ENCODE data around the gene MRPL46. TPM values are rescaled to one million over a fixed set of nuclear protein-coding genes. Genes with fewer than 3 reads are reported as not detected.

The MRPL46 gene
- total RNA-seq, 3 donors from 2014 or later: 19.0 to 25.0 (median 20.8) TPM

GRCh38 chr15:88450125-88450798, 16.9 kb downstream of the MRPL46 start:
- no peak for DNase-seq (ENCODE audit: low spot score in 2 of 2)
- Histone ChIP-seq H3K4me1 (no peaks in the 10 kb centered on the region), H3K27ac (no peak overlapping the region), H3K27me3 (peaks cover 0 to 16% of the 10 kb centered on the region in 2 donors), H3K4me3 (no peak overlapping the region), H3K9me3 (no peaks in the 10 kb centered on the region), H3K36me3 (no peaks in the 10 kb centered on the region)
- TF ChIP-seq POLR2AphosphoS5 (IDR thresholded peaks at IDR 0.05): no peak
- TF ChIP-seq CTCF (IDR thresholded peaks at IDR 0.05): no peak
- TF ChIP-seq POLR2A (IDR thresholded peaks at IDR 0.05): no peak
- intact Hi-C loops (cut with DNase I; ENCODE audit: low total_unique reads): no loop called here

- H3K27me3 ChIP-seq: peaks cover 0 to 16% of the 10 kb centered on the region in 2 donors
- H3K4me3 ChIP-seq: no peak overlapping the region
- H3K4me1 ChIP-seq: no peaks in the 10 kb centered on the region
- no peak overlapping the region for H3K27ac ChIP-seq
- no peak for DNase-seq (ENCODE audit: low spot score in 2 of 2)
- TF ChIP-seq CTCF (IDR thresholded peaks at IDR 0.05) (no peak), POLR2A (IDR thresholded peaks at IDR 0.05) (no peak), POLR2AphosphoS5 (IDR thresholded peaks at IDR 0.05) (no peak)
- no peaks in the 10 kb centered on the region for H3K36me3 ChIP-seq
- H3K9me3 ChIP-seq: no peaks in the 10 kb centered on the region
- intact Hi-C loops (cut with DNase I; ENCODE audit: low total_unique reads): no loop called here
These were observed 17.6 kb downstream of the MRPL46 start for GRCh38 chr15:88449581-88449980.

- DNase-seq (ENCODE audit: low spot score in 2 of 2): no peak
- no peak overlapping the region for H3K27ac ChIP-seq
- H3K9me3 ChIP-seq: no peaks in the 10 kb centered on the region
- intact Hi-C loops (cut with DNase I; ENCODE audit: low total_unique reads): no loop called here
- H3K36me3 ChIP-seq: no peaks in the 10 kb centered on the region
- no peak overlapping the region for H3K4me3 ChIP-seq
- H3K27me3 ChIP-seq: peaks cover 0 to 16% of the 10 kb centered on the region in 2 donors
- H3K4me1 ChIP-seq: no peaks in the 10 kb centered on the region
- no peak for TF ChIP-seq CTCF (IDR thresholded peaks at IDR 0.05)
- TF ChIP-seq POLR2A (IDR thresholded peaks at IDR 0.05): no peak
- TF ChIP-seq POLR2AphosphoS5 (IDR thresholded peaks at IDR 0.05): no peak
These were observed 18.2 kb downstream of the MRPL46 start for GRCh38 chr15:88448991-88449461.

- no peak for DNase-seq (ENCODE audit: low spot score in 2 of 2)
- H3K9me3 ChIP-seq: peaks cover 0 to 10% of the 10 kb centered on the region in 2 donors
- H3K36me3 ChIP-seq: no peaks in the 10 kb centered on the region
- no peak for TF ChIP-seq CTCF (IDR thresholded peaks at IDR 0.05)
- TF ChIP-seq POLR2AphosphoS5 (IDR thresholded peaks at IDR 0.05): no peak
- no peak for TF ChIP-seq POLR2A (IDR thresholded peaks at IDR 0.05)
- no peak overlapping the region for H3K27ac ChIP-seq
- no peak overlapping the region for H3K4me3 ChIP-seq
- intact Hi-C loops (cut with DNase I; ENCODE audit: low total_unique reads): no loop called here
- peaks cover 0 to 16% of the 10 kb centered on the region in 2 donors for H3K27me3 ChIP-seq
- H3K4me1 ChIP-seq: no peaks in the 10 kb centered on the region
These were observed 19.4 kb downstream of the MRPL46 start for GRCh38 chr15:88447741-88448140.

- no peak for DNase-seq (ENCODE audit: low spot score in 2 of 2)
- no peaks in the 10 kb centered on the region for H3K36me3 ChIP-seq
- H3K4me1 ChIP-seq: no peaks in the 10 kb centered on the region
- no peak overlapping the region for H3K27ac ChIP-seq
- TF ChIP-seq CTCF (IDR thresholded peaks at IDR 0.05) (no peak), POLR2AphosphoS5 (IDR thresholded peaks at IDR 0.05) (no peak), POLR2A (IDR thresholded peaks at IDR 0.05) (no peak)
- no peak overlapping the region for H3K4me3 ChIP-seq
- intact Hi-C loops (cut with DNase I; ENCODE audit: low total_unique reads): no loop called here
- H3K27me3 ChIP-seq: peaks cover 0 to 16% of the 10 kb centered on the region in 2 donors
- peaks cover 0 to 10% of the 10 kb centered on the region in 2 donors for H3K9me3 ChIP-seq
These were observed 20.0 kb downstream of the MRPL46 start for GRCh38 chr15:88447206-88447605.

All from breast epithelium (tissue), 4 donors.